OCI-LY1 (cell line): ENCODE results near the gene SLC26A5.

Experiments used
- H2AFZ ChIP-seq: fragments of 200-600 bp; sonication (generic), shearing (Covaris generic); 2 replicates; pipeline ENCODE4 v1.6.0; 2014; ENCODE audit warnings: antibody characterized with exemption, mild to moderate bottlenecking, low read length
- H3F3A ChIP-seq: fragments of 200-600 bp; sonication (generic), shearing (Covaris generic); 2 replicates; pipeline ENCODE4 v1.6.0; 2014; ENCODE audit warnings: mild to moderate bottlenecking, antibody characterized with exemption, low read length, moderate library complexity; ENCODE audit not compliant: insufficient read depth
- H3K27ac ChIP-seq: fragments of 200-600 bp; sonication (generic); 2 replicates; pipeline ENCODE4 v1.5.1; 2014; ENCODE audit warnings: low read length, mixed run types, mild to moderate bottlenecking, low read depth; ENCODE audit not compliant: poor library complexity, severe bottlenecking
- H3K27me3 ChIP-seq: fragments of 200-600 bp; sonication (generic); 2 replicates; pipeline ENCODE4 v1.6.0; 2014; ENCODE audit warnings: antibody characterized with exemption, mild to moderate bottlenecking, low read length, moderate library complexity; ENCODE audit not compliant: insufficient read depth
- H3K36me3 ChIP-seq: fragments of 200-600 bp; sonication (generic); 2 replicates; pipeline ENCODE4 v1.6.1; 2014; ENCODE audit warnings: mild to moderate bottlenecking, antibody characterized with exemption, low read length, moderate library complexity, mixed read lengths; ENCODE audit not compliant: insufficient read depth
- H3K4me1 ChIP-seq: fragments of 200-600 bp; sonication (generic); 2 replicates; pipeline ENCODE4 v1.5.1; 2014; ENCODE audit warnings: mild to moderate bottlenecking, low read length, moderate library complexity; ENCODE audit not compliant: insufficient read depth, severe bottlenecking
- H3K4me2 ChIP-seq: fragments of 200-600 bp; sonication (generic), shearing (Covaris generic); 2 replicates; pipeline ENCODE4 v1.6.1; 2014; ENCODE audit warnings: low read length
- H3K4me3 ChIP-seq: fragments of 200-600 bp; sonication (generic); 2 replicates; pipeline ENCODE4 v1.5.1; 2014; ENCODE audit warnings: low read length, low read depth, mild to moderate bottlenecking, mixed read lengths; ENCODE audit not compliant: poor library complexity, severe bottlenecking
- H3K79me2 ChIP-seq: fragments of 200-600 bp; shearing (Covaris generic); 2 replicates; pipeline ENCODE4 v1.6.1; 2016; ENCODE audit warnings: mixed run types, low read length, mixed read lengths; ENCODE audit not compliant: insufficient read depth
- H3K9ac ChIP-seq: fragments of 200-600 bp; sonication (generic), shearing (Covaris generic); 2 replicates; pipeline ENCODE4 v1.6.1; 2014; ENCODE audit warnings: mild to moderate bottlenecking, low read length, mixed read lengths
- H3K9me2 ChIP-seq: fragments of 200-600 bp; sonication (generic), shearing (Covaris generic); 2 replicates; pipeline ENCODE4 v1.6.1; 2014; ENCODE audit warnings: low read depth, mild to moderate bottlenecking, low read length, mixed read lengths
- H3K9me3 ChIP-seq: fragments of 200-600 bp; shearing (Covaris generic); 2 replicates; pipeline ENCODE4 v1.6.1; 2014; ENCODE audit warnings: low read length, mixed read lengths
- H4K20me1 ChIP-seq: fragments of 200-600 bp; sonication (generic), shearing (Covaris generic); 2 replicates; pipeline ENCODE4 v1.6.0; 2016; ENCODE audit warnings: mild to moderate bottlenecking, low read length; ENCODE audit not compliant: insufficient read depth
- EZH2 ChIP-seq: fragments of 200-600 bp; sonication (generic), shearing (Covaris generic); IDR thresholded peaks from 2 replicates; pipeline ENCODE4 v1.8.0; 2017; ENCODE audit warnings: borderline replicate concordance, mixed run types, mild to moderate bottlenecking, antibody characterized with exemption, low read length, moderate library complexity, mixed read lengths
- TF ChIP-seq, protein P1 (sequence below): fragments of 200-600 bp; sonication (generic), shearing (Covaris generic); IDR thresholded peaks from 2 replicates; pipeline ENCODE4 v1.5.1; 2017; ENCODE audit warnings: mild to moderate bottlenecking, antibody characterized with exemption, low read length, moderate library complexity, mixed read lengths

SLC26A5 gene

DNA sequence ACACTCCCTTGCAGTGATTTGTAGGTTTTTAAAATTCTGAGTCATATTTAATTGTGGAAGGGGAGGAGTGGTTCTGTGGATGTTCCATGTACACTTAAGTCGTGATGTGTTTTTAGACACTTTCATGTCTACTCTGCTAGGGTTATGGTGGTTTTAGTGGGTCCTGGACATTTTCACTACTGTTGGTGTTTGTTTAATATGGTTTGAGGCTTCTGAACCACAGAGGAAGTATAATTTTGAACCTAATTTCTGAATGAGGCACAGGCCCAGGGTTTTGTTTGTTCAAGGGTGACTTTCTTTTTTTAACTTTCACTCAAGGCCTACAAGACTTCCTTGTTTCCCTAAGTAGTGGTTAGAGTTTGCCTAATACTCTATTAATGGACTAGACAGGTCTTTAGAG lies 13.3 kb downstream of the SLC26A5 start:
- H3K9ac ChIP-seq, result no peak overlapping the region
- H3K4me2 ChIP-seq, result no peak overlapping the region
- H2AFZ ChIP-seq, result no peak overlapping the region
- H3K4me3 ChIP-seq, result no peak overlapping the region
- H3F3A ChIP-seq, result no peaks in the 10 kb centered on the region
- no peaks in the 10 kb centered on the region for H3K79me2 ChIP-seq
- H3K36me3 ChIP-seq, result no peaks in the 10 kb centered on the region
- no peaks in the 10 kb centered on the region for H3K27me3 ChIP-seq
- H4K20me1 ChIP-seq, result no peaks in the 10 kb centered on the region
- TF ChIP-seq EZH2, result no peak
- TF ChIP-seq, protein P1, sequence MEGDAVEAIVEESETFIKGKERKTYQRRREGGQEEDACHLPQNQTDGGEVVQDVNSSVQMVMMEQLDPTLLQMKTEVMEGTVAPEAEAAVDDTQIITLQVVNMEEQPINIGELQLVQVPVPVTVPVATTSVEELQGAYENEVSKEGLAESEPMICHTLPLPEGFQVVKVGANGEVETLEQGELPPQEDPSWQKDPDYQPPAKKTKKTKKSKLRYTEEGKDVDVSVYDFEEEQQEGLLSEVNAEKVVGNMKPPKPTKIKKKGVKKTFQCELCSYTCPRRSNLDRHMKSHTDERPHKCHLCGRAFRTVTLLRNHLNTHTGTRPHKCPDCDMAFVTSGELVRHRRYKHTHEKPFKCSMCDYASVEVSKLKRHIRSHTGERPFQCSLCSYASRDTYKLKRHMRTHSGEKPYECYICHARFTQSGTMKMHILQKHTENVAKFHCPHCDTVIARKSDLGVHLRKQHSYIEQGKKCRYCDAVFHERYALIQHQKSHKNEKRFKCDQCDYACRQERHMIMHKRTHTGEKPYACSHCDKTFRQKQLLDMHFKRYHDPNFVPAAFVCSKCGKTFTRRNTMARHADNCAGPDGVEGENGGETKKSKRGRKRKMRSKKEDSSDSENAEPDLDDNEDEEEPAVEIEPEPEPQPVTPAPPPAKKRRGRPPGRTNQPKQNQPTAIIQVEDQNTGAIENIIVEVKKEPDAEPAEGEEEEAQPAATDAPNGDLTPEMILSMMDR, result no peak
- no peaks in the 10 kb centered on the region for H3K9me3 ChIP-seq
- no peak overlapping the region for H3K27ac ChIP-seq
- H3K9me2 ChIP-seq, result no peaks in the 10 kb centered on the region
- no peaks in the 10 kb centered on the region for H3K4me1 ChIP-seq

DNA sequence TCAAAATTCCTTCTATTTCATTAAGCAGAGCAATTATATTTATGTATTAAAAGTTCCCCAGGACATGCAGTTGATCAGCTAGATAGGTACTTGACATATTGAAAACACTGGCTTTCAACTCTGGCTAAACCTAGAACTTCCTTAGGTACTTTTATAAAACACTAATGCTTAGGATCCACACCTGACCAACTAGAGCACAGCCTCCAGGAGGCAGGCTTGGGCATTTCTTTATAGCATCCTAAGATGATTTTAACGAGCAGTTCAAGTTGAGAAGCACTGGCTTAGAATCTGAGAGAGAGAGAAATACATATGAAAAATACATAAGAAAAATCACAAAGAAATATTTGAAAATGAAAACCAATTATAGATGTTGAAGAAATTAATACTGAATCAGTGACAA lies 20.8 kb downstream of the SLC26A5 start:
- Histone ChIP-seq H2AFZ (no peak overlapping the region), H3K9ac (no peak overlapping the region), H4K20me1 (no peaks in the 10 kb centered on the region), H3K27me3 (no peaks in the 10 kb centered on the region), H3K4me2 (no peak overlapping the region), H3K9me3 (no peaks in the 10 kb centered on the region), H3K27ac (no peak overlapping the region), H3F3A (no peaks in the 10 kb centered on the region), H3K36me3 (no peaks in the 10 kb centered on the region), H3K4me3 (no peak overlapping the region), H3K9me2 (no peaks in the 10 kb centered on the region), H3K79me2 (no peaks in the 10 kb centered on the region), H3K4me1 (no peaks in the 10 kb centered on the region)
- TF ChIP-seq EZH2, result no peak
- TF ChIP-seq, protein P1, result no peak; the same call in 1 of the 2 replicates

DNA sequence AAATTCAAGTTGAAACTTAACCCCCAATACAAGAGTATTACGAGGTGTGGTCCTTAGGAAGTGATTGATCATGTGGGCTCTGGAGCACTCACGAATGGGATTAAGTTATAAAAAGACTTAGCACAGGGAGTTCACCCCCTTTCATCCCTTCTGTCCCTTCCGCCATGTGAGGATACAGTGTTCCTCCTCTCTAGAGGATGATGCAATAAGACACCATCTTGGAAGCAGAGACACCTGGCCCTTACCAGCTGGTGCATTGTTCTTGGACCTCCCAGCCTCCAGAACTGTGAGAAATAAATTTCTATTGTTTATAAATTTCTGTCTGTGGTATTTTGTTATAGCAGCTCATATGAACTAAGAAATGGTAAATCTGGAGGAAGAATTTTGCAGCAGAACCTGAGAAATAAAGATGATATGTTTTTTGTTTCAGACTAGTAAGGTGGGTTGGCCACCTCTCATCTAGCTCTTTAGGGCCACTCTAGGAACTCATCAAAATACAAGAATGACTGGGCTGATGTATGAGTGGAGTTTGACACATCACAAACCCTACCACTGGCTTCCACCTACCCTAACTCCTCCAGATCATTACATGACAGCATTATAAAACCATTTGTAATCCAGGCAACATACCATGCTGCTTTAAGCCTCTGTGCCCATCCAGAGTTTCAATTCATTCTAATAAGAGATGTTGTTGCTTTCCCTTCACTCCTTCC lies 22.4 kb downstream of the SLC26A5 start:
- no peak overlapping the region for H3K4me2 ChIP-seq
- no peak overlapping the region for H2AFZ ChIP-seq
- no peaks in the 10 kb centered on the region for H3K27me3 ChIP-seq
- H3K27ac ChIP-seq, result no peak overlapping the region
- H3K79me2 ChIP-seq, result no peaks in the 10 kb centered on the region
- H3K9me3 ChIP-seq, result no peaks in the 10 kb centered on the region
- H3K4me3 ChIP-seq, result no peak overlapping the region
- H3K4me1 ChIP-seq, result no peaks in the 10 kb centered on the region
- no peaks in the 10 kb centered on the region for H3K9me2 ChIP-seq
- no peaks in the 10 kb centered on the region for H3K36me3 ChIP-seq
- H3F3A ChIP-seq, result no peaks in the 10 kb centered on the region
- TF ChIP-seq, protein P1, result no peak
- no peak for TF ChIP-seq EZH2
- no peak overlapping the region for H3K9ac ChIP-seq
- no peaks in the 10 kb centered on the region for H4K20me1 ChIP-seq
